ENCODE measurements around the gene EPN1.

The EPN1 gene

GRCh38 chr19:55679343-55680257, 4.6 kb downstream of the EPN1 start:
- DNase-seq (ENCODE audit: low spot score): no peak

GRCh38 chr19:55680339-55681130, 5.5 kb downstream of the EPN1 start:
- DNase-seq (ENCODE audit: low spot score): no peak

- no peak for DNase-seq (ENCODE audit: low spot score)
Observed at GRCh38 chr19:55681131-55682092, 6.4 kb downstream of the EPN1 start.

GRCh38 chr19:55683449-55684261, 8.6 kb downstream of the EPN1 start:
- no peak for DNase-seq (ENCODE audit: low spot score)

- no peak for DNase-seq (ENCODE audit: low spot score)
Observed at GRCh38 chr19:55684946-55685681, 10.1 kb downstream of the EPN1 start.

GRCh38 chr19:55685776-55686175, 10.8 kb downstream of the EPN1 start:
- DNase-seq (ENCODE audit: low spot score): no peak

- DNase-seq (ENCODE audit: low spot score): no peak
Observed at GRCh38 chr19:55686311-55687050, 11.5 kb downstream of the EPN1 start.

- DNase-seq (ENCODE audit: low spot score): no peak
Observed at GRCh38 chr19:55687281-55688201, 12.5 kb downstream of the EPN1 start.

GRCh38 chr19:55688422-55689218, 13.6 kb downstream of the EPN1 start:
- DNase-seq (ENCODE audit: low spot score): peak; percentile 68

- DNase-seq (ENCODE audit: low spot score): no peak
Observed at GRCh38 chr19:55689411-55690108, 14.5 kb downstream of the EPN1 start.

- DNase-seq (ENCODE audit: low spot score): no peak
Observed at GRCh38 chr19:55690109-55690768, 15.2 kb downstream of the EPN1 start.

GRCh38 chr19:55690769-55691545, 15.9 kb downstream of the EPN1 start:
- DNase-seq (ENCODE audit: low spot score): no peak

- no peak for DNase-seq (ENCODE audit: low spot score)
Observed at GRCh38 chr19:55691561-55692481, 16.8 kb downstream of the EPN1 start.

- no peak for DNase-seq (ENCODE audit: low spot score)
Observed at GRCh38 chr19:55692681-55693081, 17.7 kb downstream of the EPN1 start.
